ENCODE measurements around the gene PYGB.
"Not testable (repeated sequence)": the region's sequence is repeated elsewhere in the genome, so short reads cannot be mapped to it uniquely, and the experiment has no call there.

The PYGB gene

DNA sequence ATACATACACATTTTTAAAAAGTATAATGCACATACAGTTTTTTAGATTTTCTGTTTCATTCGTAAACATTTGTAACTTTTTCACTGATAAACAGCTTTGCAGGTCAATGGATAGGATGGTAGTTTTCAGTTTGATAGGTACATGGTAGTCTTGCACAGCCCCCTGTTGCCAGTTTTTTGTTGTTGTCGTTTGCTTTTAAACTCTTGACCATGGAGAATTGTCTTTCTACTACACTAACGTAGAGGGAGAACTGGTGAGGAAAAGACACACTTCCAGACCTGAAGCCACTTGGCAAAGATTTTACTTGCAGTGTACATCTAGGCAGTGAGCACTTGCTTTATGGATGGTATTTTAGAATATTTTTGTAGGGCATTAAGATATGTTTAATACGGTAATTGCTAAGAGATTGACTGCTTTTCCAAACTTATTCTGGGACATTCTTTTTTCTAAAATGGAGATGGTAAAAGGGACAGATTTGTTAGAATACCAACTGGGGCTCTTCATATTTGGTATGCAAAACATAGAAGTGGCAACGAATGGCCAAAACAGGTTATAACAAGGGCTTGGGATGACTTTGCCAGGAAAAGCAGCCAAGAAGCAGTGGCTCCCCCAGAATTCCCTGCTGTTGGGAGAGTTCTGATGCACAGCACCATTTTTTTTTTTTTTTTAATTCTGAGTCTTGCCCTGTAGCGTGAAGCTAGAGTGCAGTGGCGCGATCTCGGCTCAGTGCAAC, 1.5 kb downstream of the PYGB start:
- DNase-seq = no peak

DNA sequence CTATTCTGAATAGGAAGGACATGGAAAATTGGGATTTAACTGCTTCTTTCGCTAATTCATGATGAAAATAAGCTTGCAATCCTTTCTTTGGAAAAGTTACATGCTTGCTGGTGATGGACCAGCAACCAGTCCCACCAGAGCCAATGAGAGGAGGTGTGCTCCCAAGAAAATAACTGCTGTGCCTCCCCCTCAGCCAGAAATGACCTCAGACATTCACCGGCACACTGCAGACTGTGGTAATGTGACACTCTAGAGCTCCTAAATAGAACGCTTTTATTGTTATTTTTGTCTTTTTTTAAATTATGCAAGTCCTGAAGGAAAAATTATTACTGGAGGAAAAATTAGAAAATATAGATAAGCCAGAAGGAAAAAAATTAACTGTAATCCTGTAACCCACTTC, 2.6 kb downstream of the PYGB start:
- DNase-seq = no peak

DNA sequence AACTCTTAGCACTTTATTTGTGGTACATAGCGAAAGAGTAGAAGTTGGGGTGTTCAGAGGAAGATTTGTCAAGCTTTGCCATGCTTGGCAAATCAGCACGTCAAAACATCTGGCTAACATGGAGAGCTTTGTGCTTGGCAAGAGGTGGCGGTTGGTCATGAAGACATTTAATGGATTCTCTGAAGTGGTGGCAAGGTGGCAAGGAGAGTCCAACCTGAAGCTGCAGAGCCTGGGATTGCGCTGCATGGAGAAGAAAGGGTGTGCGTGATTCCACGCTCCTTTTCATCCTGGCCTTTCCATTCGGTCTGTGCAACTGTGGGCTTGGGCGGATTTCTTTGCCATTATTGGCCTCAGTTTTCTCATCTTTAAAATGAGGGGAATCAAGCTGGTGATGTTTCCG, 3.1 kb downstream of the PYGB start:
- no peak for DNase-seq

- no peak for DNase-seq
Observed at GRCh38 chr20:25251558-25251957, 3.7 kb downstream of the PYGB start.

GRCh38 chr20:25252230-25252651, 4.4 kb downstream of the PYGB start:
- no peak for DNase-seq

GRCh38 chr20:25252686-25253421, 5.0 kb downstream of the PYGB start:
- DNase-seq = no peak

DNA sequence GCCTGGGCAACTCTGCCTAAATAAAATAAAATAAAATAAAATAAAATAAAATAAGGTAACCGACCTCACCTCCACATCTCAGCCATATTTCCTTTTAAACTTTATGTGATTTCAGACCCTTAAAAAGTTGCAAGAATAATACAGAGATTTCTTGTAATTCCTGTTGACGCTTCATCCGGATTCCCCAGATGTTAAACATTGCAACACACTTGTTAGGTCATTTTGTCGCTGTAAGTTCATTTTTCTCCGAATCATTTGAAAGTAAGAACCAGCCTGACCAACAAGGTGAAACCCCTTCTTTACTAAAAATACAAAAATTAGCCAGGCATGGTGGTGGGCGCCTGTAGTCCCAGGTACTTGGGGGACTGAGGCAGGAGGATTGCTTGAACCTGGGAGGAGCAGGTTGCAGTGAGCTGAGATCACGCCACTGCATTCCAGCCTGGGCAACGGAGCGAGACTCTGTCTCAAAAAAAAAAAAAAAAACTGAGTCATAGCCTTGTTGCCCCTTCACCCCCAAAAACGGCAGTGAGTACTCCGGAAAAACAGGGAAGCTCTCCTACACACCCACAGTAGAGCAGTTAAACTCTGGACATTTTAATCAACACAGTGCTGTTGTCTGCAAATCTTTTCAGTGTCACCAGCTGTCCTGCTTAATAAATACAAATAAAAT, 5.9 kb downstream of the PYGB start:
- no peak for DNase-seq

DNA sequence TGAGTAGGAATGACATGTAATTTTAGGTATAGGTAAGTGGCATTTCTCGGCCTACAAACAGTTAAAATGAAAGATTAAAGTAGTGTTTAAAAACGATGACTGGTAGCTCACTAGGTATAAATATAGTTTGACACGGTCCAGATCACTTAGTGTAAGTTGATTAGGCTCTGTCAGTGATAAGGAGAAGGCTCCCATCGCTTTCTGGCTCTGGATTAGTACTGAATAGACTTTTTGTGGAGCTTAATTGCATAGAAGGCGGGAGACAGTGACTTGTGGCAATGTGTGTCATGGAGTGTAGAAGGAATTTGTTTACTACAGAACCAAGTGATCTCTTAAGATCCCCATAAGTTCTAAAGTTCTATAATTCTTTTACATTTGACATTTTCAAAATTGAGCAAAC, 6.7 kb downstream of the PYGB start:
- no peak for DNase-seq

DNA sequence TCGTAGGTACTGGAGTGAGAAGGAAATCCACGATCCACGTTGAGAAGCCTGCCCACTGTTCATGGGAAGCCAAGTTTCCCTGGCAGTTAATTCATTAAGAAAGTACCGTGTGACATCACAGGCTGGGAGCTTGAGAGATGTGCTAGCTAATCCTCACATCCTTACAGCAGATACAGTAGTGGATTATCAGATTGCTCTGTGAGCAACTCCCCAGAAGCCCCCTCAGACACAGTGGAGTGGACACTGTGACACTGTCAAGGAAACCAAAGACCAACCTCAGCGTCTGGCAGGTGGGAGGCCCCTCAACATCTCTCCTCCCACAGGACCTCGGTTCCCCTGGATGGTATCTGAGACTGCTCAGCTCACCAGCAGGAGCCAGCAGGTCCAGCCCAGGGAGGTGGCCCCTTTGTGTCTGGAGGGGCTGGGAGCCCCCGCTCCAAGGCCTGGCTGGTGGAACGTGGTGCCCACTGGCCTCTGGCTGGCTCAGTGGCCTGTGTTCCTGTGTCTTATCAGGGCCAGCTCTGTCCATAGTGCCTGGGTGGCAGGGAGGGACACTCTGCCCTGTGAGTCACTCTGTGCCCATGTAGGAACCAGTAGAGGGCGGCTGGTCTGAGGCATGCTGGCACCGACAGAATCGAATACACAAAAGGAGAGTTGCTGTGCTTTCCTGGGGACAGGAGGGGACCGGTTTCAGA, 7.2 kb downstream of the PYGB start:
- DNase-seq = no peak

- DNase-seq = no peak
Observed at GRCh38 chr20:25256226-25256859, 8.5 kb downstream of the PYGB start.

GRCh38 chr20:25257130-25257529, 9.2 kb downstream of the PYGB start:
- DNase-seq = no peak

DNA sequence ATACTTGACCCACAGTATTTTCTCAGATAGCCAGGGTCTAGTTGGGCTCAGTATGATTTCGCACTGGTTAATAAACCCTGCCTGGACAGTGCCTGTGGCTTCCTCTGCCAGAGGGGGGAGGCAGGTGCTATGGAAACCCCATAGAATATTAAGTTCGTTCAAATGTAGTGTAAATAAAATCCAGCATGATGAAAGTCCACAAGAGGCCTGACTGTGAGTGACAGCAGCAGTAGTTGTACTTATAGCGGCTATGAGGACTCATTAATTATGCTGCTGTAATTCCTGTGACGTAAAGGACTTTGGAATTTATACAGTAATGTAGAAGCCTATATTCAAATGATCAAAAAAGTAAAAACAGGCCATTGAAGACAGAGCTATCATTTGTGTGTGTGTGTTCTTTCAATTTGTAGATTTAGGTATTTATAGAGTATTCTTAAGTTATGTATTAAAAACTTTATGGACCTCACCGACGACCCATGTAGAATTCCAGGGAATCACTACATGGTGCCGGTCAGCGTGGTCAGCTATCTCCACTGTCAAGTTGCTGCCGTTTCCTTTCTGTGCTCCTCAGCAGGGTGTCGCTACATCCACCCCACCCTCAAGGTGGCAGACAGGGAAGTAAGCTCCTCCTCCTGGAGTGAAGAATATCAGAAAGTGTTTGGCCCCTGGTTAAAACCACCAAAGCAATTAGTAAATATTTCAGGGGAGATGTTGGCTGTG, 10.0 kb downstream of the PYGB start:
- DNase-seq = no peak

DNA sequence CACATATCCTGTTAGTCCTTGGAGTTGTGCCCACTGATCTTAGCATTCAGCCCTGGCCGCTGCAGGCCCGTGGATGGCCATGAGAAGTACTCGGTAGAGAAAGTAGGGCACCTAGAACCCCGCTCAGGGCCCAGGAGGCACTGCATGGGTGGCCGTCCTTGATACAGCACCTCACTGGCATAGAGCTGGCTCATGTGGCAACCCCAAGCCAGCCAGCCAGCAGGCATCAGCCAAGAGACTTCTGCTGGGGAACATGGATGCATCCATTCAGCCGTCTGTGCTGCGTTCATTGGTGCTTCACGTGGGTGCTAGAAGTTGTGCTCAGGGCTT, 10.6 kb downstream of the PYGB start:
- no peak for DNase-seq

- no peak for DNase-seq
Observed at GRCh38 chr20:25258828-25259227, 10.9 kb downstream of the PYGB start.

DNA sequence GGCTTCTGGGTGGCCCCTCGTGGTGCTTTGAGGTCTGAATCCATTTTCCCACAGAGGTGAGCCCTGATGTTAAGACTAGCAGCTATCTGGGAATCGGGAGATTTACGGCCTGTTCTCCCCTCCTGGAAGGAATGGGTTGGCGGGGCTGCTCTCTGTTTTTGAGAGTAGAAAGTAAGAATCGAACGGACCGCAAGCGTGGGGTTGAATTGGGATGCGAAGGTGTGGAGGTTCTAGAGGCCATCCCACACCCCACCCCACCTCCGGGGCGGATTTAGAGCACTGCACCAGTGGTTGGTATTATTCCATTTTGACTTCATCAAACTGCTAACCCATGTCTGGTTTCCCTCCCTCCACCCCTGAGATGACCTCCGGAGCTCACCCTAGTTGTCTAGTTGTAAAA, 11.5 kb downstream of the PYGB start:
- no peak for DNase-seq

DNA sequence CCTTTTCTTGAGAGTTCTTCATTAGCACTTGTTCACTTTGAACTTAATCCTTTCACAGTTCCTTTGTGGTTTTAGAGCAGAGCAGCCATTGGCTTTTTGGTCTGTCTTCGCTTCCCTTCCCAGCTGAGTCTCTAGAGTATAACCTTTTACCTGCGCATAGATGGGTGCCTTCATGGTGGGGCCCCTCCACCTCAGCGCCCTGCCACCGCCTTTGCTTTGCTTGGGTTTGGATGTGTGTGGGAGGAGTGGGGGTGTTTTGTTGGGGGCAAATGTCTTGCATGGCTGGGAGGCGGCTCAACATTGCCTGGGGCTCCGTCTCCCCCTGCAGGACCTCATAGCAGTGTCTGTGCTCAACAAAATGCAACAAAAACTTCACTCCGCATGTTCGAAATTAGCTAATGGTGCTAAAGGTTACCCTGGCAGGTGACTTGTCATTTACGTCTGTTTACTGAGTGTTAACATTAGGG, 11.9 kb downstream of the PYGB start:
- DNase-seq = no peak

DNA sequence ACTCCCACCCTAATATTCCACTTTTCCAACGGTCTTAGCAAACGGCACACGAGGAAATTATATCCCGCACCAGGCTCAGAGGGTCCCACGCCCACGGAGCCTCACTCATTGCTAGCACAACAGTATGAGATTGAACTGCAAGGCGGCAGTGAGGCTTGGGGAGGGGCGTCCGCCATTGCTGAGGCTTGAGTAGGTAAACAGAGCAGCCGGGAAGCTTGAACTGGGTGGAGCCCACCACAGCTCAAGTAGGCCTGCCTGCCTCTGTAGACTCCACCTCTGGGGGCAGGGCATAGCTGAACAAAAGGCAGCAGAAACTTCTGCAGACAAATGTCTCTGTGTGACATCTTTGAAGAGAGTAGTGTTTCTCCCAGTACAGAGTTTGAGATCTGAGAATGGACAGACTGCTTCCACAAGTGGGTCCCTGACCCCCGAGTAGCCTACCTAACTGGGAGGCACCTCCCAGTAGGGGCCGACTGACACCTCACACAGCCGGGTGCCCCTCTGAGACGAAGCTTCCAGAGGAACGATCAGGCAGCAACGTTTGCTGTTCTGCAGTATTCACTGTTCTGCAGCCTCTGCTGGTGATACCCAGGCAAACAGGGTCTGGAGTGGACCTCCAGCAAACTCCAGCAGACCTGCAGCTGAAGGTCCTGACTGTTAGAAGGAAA, 13.0 kb downstream of the PYGB start:
- DNase-seq = not testable (repeated sequence)

- no peak for DNase-seq
Observed at GRCh38 chr20:25269057-25269832, 21.4 kb downstream of the PYGB start.

GRCh38 chr20:25269833-25270170, 21.9 kb downstream of the PYGB start:
- DNase-seq = no peak

- no peak for DNase-seq
Observed at GRCh38 chr20:25270829-25271251, 23.0 kb downstream of the PYGB start.

Data from activated CD4-positive, alpha-beta T cell treated with anti-CD3 and anti-CD28 coated beads, Interleukin-10, Interleukin-2, amounts not matched to agents 100 ng/mL and 50 ng/mL, durations not matched to agents 16 hours and 8 hours (primary cell).